HG03439 (cell line): ENCODE results near the gene KLHL41.
"Not testable (repeated sequence)": the region's sequence is repeated elsewhere in the genome, so short reads cannot be mapped to it uniquely, and the experiment has no call there.

Experiments
- ATAC-seq: cut with Tn5 transposase; IDR thresholded peaks from one replicate; pipeline ENCODE4 v1.9.1; 2021; ENCODE audit warnings: mild to moderate bottlenecking, moderate library complexity; ENCODE audit not compliant: unreplicated experiment

The KLHL41 gene

DNA sequence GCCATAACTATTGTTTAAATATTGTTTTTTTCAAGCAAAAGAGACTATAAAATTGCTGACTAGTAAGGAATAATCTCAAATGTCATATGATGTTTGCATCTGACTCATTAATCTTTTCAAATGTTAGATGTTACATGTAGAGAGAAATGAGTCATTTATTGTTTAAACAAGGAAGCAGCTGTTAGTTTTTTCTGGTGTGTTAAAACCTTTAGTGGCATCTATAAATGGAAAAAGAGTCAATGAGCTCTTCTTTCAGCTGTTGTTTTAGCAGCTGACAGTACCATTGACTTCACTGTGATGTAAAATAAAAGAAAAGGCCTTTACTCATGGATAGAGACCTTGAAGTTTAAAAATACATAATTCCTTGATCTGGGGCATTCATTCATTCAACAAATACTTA is 1.8 kb upstream of the KLHL41 start:
- ATAC-seq: no peak

DNA sequence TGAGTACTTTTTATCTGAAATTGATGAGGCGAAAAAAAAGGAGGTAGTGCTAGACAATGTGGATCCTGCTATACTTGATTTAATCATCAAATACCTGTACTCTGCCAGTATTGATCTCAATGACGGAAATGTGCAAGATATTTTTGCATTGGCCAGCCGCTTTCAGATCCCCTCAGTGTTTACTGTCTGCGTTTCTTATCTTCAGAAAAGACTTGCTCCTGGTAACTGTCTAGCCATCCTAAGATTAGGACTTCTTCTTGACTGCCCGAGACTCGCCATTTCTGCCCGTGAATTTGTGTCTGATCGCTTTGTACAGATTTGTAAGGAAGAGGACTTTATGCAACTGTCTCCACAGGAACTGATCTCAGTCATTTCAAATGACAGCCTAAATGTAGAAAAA is 453 bp downstream of the KLHL41 start:
- no peak for ATAC-seq

DNA sequence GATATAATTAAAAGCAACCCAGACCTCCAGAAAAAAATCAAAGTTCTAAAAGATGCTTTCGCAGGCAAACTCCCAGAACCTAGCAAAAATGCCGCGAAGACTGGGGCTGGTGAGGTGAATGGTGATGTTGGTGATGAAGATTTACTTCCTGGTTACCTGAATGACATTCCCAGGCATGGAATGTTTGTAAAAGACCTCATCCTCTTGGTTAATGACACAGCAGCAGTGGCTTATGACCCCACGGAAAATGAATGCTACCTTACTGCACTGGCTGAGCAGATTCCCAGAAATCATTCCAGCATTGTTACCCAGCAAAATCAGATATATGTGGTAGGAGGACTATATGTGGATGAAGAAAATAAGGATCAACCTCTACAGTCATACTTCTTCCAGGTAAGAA is 994 bp downstream of the KLHL41 start:
- ATAC-seq: no peak

GRCh38 chr2:169511818-169512217 is 2.3 kb downstream of the KLHL41 start:
- ATAC-seq: no peak

- no peak for ATAC-seq
Measured at GRCh38 chr2:169512525-169512924, 3.0 kb downstream of the KLHL41 start.

DNA sequence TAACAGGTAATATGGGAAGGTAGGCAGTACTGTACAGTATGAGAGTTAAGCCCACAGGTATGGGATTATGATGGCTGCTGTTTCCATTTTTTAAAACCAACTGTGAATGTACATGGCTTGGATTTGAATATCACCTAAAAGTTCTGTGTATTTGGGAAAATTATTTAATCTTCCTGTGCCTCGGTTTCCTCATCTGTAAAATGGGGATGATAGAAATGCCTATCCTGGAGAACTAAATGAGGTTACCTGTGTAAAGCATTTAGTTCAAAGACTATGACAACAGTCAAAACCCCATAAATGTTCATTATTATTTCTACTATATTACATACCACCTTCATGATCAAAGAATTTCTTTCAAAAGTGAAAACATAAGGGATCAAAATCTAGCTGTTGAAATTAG is 3.6 kb downstream of the KLHL41 start:
- no peak for ATAC-seq

DNA sequence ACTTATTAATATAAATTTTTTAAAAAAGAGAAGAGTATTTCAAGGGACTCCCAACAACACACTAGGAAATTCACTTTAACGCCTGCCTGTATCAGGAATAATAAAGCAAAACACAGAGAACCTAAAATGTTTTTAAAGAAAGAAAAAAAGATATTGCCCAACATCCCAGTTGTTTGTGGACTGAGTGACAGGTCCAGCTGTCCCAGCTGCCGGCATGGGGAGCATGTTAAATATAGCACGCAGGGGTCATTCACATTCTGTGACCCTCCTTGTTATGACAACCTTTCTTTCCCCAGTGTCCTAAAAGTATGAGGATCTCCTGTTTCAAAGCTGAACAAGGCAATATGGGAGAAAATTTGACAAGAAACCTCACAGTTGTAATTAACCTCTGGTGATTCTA is 4.4 kb downstream of the KLHL41 start:
- no peak for ATAC-seq

- ATAC-seq: not testable (repeated sequence)
Measured at GRCh38 chr2:169514758-169515157, 5.3 kb downstream of the KLHL41 start.

- not testable (repeated sequence) for ATAC-seq
Measured at GRCh38 chr2:169516488-169516995, 7.0 kb downstream of the KLHL41 start.

GRCh38 chr2:169520896-169521295 is 11.4 kb downstream of the KLHL41 start:
- no peak for ATAC-seq

GRCh38 chr2:169523681-169524080 is 14.2 kb downstream of the KLHL41 start:
- no peak for ATAC-seq

- ATAC-seq: no peak
Measured at GRCh38 chr2:169525434-169525833, 15.9 kb downstream of the KLHL41 start.

- ATAC-seq: no peak
Measured at GRCh38 chr2:169526451-169526850, 16.9 kb downstream of the KLHL41 start.

DNA sequence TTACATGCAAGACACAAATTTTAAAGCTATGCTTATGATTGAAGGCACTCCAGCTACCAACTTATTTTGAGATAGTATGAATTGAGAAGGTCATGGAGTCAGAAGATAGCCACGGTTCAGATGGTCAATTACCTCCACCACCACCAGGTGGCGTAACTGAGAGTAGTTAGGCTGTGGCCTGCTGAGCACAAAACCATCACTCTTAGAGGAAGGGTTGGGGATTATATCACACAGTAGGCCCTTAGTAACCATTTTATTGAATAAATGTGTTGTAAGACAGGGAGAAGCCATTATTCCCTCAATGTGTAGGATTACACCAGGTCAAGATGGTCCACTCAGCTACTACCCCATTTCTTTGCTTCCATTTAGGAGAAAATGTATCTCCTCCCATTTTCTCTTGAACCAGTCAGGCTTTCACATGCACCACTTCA is 18.8 kb downstream of the KLHL41 start:
- ATAC-seq: peak; percentile 75

GRCh38 chr2:169539460-169539859 is 30.0 kb downstream of the KLHL41 start:
- ATAC-seq: not testable (repeated sequence)

GRCh38 chr2:169540146-169540545 is 30.6 kb downstream of the KLHL41 start:
- no peak for ATAC-seq

GRCh38 chr2:169542433-169542832 is 32.9 kb downstream of the KLHL41 start:
- ATAC-seq: no peak

DNA sequence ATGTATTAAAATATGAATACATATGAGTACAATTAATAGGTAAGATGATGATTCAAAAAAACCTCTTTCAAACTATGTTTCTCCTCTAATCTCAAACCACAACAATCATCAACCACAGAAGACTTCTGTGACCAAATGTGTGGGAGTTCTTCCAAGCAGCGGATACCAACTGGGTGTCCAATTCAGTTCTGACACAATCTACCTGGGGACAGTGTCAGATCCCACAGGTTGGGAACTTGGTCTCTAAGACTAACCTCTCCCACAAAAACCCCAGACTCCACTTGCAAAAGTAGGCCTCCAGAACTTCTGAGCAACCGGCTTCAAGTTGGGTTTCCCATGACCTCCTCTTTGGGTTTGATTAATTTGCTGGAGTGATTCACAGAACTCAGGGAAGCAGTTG is 37.3 kb downstream of the KLHL41 start:
- no peak for ATAC-seq

DNA sequence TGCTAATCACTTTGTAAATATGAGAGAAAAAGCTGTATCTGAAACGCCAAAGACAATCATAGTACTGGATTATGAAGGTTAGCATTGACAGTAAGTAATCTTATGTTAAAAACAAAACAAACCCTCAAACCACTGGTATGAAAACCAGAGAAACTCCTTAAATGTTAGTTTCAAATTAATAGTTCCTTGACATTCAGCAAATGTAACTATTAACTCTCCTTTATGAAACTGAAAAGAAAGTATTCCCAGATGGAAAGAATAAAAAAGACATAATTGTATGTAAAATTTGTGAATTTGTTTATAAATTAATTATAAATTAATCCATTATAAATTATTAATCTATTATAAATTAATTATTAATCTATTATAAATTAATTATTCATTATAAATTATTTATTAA is 51.9 kb downstream of the KLHL41 start:
- no peak for ATAC-seq

DNA sequence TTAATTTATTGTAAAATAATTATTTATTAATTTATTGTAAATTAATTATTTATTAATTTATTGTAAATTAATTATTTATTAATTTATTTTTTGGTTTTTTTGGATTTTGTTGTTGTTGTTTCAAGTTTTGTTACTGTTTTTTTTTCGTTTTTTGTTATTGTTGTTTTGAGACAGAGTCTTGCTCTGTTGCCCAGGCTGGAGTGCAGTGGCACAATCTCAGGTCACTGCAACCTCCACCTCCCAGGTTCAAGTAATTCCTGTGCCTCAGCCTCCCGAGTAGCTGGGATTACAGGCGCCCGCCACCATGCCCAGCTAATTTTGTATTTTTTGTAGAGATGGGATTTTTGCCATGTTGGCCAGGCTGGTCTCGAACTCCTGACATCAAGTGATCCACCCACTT is 52.6 kb downstream of the KLHL41 start:
- not testable (repeated sequence) for ATAC-seq

- no peak for ATAC-seq
Measured at GRCh38 chr2:169562519-169562918, 53.0 kb downstream of the KLHL41 start.

DNA sequence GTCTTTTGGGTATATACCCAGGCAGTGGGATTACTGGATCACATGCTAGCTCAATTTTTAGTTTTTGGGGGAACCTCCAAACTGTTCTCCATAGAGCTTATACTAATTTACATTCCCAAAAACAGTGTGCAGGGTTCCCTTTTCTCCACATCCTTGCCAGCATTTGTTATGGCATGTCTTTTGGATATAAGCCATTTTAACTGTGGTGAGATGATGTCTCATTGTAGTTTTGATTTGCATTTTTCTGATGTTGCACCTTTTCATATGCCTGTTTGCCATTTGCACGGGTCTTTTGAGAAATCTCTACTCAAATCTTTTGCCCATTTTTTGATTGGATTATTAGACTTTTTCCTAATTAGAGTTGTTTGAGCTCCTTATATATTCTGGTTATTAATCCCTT is 56.2 kb downstream of the KLHL41 start:
- ATAC-seq: no peak

GRCh38 chr2:169569948-169570347 is 60.4 kb downstream of the KLHL41 start:
- ATAC-seq: no peak

DNA sequence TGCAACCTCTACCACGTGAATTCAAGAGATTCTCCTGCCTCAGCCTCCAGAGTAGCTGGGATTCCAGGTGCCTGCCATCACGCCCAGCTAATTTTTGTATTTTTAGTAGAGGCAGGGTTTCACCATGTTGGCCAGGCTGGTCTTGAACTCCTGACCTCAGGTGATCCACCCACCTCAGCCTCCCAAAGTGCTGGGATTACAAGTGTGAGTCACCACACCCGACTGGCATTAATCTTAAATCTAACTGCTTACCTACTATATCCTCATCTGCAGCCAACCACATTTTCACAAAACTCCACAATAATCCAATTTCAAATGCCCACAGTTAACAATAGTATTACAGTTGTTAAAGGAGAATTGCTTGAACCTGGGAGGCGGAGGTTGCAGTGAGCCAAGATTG is 61.2 kb downstream of the KLHL41 start:
- not testable (repeated sequence) for ATAC-seq
